GM21447 (cell line): Measurements from ENCODE around the gene ELN.
A peak's percentile ranks its signal among the peaks of the same experiment; 100 is the strongest.

ENCODE experiments used
- ATAC-seq: cut with Tn5 transposase; IDR thresholded peaks from one replicate; pipeline ENCODE4 v1.9.1; 2021; ENCODE audit not compliant: unreplicated experiment

ELN gene

DNA sequence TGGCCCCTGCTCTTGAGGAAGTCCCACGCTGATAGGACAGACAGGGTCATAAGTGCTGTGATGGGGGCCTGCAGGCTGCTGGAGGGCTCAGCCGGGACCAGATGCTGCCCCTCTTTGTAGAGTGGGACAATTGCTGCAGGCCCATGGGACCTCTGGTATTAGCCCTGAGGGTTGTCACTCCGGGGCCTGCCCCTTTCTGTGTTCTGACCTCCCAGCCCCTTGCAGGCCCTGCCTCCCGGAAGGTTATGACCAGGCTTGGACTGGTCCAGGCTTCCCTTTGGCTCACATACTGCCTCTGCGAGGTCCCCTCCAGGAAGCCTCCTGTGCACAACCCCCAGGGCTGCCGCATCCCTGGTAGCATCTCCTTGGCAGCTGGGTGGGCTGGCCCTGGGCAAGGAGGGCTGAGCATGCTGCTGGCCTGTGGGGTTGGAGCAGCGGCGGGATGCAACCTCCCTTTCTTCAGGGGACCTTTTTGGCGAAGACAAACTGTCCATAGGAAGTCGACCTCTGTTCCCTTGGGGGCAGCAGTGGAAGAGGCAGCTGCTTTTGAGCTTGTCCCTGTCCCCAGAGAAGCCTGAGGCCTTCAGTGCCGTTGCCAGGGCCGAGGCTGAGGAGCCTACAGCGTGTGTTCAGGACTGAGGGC lies 64.5 kb downstream of the ELN start:
- ATAC-seq: peak; percentile 6

DNA sequence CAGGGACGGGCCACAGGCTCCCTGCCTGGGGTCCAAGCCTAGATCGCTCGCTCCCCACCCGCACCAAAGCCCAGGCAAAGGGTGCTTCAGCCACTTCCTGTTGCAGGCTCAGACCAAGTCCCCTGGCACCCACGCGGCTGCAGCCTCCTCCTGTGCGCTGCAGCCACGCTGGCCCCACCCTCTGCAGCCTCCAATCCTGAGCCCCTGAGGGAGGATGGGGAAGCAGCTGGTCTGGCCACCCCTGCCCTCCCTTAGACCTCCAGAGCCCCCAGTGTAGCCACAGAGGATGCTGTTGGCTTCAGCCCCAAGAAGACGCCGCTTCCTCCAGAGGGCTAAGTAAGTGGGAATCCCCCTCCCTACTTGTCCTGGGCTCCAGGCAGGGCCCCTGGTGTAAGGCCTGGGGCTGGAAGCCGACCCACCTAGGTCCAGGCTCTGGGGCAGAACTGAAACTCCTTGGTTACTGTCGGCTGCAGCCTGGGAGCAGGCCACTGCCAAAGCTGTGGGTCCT lies 65.0 kb downstream of the ELN start:
- peak; percentile 56 for ATAC-seq

DNA sequence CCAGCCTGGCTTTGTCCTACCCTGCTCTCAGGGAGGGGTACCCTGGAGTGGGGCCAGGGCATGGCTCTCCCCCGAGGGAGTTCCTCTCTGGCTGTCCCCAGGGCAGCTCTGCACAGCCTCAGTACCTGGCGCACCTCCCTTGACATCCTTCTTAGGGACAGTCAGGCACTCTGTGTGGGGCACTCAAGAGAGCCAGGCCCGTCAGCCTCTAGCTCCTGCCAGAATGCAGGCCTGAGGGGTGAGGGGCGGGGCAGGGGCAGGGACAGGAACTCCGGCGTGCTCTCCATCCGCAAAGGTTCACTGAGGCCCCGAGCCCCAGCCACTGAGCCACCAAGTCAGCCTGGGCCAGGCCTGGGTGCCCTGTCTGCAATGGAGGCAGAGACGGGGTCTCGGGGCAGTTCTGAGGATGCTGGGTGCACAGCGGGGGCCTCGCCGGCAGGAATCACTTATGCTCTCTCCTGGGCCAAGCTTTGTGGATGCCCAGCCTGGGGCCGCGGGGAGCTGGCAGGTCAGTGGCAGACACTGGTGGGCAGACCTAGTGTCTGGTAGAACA lies 65.8 kb downstream of the ELN start:
- ATAC-seq: peak; percentile 15

DNA sequence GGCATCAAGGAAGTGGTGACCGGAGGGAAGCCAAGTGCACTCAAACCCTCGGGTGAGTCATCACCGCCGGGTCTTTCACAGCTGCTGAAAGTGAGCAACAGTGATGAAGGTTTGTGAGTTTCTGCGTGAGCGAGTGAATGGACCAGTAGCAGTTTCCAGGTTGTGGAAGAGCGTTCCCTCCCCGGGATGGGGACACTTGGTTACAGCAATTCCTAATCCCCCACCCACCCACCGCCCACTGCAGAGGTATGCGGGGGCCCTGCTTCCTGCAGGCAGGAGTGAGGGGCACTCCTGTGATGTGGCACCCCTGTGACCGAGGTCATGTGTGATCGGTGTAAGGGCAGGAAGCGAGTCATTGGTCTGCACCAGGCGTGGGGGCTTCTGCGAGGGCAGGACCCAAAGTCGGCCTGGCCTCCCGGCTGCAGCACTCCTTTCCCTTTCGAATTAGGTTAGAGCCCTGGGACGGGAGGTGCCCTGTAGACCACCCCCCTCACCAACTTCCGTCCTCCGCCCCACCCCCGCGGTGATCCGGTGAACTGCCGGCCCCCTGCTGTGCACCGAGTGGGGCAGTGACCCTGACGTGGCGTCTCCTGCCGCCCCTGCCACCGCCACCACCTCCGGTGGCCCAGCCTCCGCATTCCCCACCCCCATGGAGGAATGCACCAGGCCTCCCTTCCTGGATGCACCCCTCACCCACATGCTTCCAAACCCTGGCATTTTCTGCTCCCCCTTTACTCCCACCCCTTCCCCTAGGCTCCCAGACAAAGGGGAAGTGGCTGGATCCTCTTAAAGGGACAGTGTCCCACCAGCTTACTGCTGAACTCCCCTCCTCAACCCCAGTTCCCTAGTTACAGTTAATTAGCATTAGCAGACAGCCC lies 66.5 kb downstream of the ELN start:
- peak; percentile 50 for ATAC-seq

DNA sequence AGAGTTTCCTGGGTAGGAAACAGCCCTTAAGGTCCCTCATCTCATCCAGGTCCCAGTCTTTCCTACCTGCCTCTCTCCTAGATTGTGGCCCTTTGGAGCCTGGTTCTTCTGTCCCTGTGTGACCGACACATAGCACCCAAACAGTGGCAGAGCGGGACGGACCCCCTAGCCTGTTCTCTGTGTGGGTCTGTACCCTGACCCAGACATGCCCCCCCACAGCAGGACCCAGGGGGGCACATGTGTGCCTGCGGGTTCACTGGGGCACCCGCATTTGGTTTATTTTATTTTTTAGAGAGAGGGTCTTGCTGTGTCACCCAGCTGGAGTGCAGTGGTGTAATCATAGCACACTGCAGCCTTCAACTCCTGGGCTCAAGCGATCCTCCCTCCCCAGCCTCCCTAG lies 67.2 kb downstream of the ELN start:
- no peak for ATAC-seq

DNA sequence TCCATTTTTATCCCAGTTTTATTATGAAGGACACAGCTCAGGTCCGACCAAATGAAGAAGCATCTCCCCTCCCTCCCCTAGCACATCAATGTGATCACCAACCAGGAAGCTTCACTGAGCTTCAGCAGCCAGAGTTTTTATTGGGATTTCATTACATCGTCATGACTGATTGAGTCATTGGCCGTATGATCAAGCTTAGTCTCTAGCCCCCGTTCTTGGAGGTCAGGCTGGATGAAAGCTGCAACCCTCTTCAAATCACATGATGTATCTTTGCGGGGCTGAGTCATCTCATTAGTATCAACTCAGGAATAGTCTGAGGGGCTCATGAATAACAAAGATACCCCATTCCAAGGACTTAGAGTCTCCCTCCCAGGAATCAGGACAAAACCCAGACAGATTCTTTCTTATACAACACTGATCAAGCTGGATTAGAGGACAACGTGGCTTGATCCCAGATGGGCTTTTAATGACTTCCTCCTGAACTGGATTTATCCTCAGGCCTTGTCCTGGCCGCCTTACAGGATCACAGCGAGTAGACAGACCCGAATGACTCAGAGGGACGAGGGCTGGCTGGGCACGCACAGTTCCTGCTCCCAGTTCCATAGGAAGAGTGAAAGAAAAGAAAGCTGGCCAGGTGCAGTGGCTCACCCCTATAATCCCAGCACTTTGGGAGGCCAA lies 70.1 kb downstream of the ELN start:
- no peak for ATAC-seq

DNA sequence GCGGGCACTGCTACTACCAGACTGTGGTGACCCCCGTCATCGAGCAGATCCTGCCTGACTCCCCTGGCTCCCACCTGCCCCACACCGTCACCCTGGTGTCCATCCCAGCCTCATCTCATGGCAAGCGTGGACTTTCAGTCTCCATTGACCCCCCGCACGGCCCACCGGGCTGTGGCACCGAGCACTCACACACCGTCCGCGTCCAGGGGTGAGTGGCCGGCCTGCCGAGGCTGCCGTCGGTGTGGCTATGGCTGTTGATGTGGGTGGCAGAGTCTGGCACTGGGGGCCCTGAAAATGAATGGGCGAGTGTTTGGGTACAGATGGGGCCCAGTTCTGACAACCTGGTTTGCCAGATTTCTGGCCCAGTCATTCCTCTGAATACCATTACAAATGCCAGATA lies 71.1 kb downstream of the ELN start:
- no peak for ATAC-seq

DNA sequence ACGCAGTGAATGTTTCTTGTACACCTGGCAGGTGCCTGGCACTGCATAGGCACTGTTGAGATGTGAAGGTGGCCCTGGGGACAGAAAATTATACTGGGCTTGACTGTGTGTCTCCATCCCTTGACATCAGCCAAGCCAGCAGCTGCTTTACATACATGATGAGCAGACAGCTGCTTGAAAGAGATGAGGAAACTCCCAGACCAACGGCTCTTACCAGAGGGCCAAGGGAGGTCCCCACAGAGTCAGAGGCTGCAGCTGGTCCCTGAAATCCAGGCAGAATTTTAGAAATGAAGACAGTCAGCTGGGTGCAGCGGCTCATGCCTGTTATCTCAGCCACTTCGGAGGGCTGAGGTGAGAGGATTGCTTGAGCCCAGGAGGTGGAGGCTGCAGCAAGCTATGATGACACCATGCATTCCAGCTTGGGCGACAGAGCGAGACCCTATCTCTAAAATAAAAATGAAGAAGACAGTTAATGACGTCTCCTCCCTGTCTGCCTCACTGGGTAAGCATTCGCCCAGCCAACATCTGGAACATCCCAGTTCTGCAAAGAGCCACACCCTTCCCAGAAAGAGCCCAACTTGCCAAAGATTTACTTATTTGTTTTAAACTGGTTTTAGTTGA lies 73.2 kb downstream of the ELN start:
- peak; percentile 91 for ATAC-seq

DNA sequence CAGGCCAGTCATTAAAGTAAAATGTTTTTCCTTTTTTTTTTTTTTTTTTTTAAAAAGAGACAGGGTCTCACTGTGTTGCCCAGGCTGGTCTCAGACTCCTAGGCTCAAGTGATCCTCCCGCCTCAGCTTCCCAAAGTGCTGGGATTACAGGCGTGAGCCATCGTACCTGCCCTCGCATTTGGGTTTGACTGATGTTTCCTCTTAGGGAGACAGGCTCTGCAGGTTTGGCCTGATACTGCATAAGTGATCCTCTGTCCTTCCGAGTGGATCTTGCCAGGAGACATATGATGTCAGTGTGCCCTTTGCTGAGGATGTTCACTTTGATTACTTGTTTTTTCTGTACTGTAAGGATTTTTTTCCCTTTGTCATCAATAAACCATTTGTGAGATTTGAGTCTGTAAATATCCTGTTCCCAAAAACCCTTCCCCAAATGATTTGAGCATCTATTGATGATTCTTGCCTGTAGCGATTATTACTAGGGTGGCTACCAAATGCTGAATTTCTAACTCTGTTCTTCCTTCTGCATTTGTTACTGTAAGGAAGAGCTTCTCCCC lies 75.3 kb downstream of the ELN start:
- no peak for ATAC-seq

DNA sequence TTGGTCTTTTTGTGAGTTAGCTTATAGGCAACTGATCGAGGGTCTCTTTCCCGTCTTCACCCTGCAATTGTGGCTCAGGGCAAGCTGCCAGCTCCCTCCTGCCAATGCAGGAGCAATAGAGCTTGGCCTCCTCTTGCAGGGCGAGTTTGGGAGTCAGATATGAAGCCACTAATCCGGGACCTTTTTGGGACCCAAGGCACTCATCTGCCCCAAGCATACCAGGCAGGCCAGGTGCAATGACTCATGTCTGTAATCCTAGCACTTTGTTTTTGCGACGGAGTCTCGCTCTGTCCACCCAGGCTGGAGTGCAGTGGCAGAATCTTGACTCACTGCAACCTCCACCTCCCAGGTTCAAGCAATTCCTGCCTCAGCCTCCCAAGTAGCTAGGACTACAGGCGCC lies 76.7 kb downstream of the ELN start:
- no peak for ATAC-seq

DNA sequence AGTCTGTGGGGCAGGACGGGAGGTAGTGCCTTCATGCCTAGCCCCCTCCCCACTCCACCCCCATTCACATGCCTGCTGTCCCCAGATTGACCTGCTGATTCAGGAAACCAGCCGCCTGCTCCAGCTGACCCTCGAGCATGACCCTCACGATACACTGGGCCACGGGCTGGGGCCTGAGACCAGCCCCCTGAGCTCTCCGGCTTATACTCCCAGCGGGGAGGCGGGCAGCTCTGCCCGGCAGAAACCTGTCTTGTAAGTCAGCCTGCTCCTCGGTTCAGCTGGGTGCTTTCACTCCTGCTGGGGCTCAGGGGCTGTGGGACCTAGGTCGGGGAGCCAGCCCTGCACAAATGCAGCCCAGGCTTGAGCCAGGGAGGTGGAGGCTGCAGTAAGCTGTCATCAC lies 78.0 kb downstream of the ELN start:
- no peak for ATAC-seq

DNA sequence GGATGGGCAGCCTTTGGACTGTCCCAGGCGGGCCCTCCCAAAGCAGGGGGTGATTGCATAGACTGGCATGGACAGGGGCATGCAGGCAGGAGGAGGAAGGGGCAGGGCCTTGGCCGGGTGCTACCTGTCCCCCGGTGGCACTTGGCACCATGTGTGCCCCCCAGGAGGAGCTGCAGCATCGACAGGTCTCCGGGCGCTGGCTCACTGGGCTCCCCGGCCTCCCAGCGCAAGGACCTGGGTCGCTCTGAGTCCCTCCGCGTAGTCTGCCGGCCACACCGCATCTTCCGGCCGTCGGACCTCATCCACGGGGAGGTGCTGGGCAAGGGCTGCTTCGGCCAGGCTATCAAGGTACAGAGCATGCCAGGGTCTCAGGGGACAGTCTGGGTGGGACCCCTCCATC lies 78.9 kb downstream of the ELN start:
- no peak for ATAC-seq

DNA sequence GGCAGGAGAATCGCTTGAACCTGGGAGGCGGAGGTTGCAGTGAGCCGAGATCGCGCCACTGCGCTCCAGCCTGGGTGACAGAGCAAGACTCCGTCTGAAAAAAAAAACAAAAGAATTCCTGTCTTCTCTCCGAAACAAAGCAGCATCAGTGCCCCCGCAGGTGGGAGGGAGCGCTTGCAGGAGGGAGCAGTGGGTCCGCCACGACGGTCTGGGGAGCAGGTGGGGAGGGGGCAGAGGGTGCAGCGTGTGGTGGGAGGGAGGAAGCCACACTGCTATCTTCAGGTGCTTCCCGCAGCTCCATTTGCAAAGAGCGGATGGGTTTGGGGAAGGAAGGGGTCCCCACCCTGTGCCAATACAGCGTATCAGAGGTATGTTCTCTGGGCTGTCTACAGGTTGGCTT lies 87.4 kb downstream of the ELN start:
- ATAC-seq: no peak

DNA sequence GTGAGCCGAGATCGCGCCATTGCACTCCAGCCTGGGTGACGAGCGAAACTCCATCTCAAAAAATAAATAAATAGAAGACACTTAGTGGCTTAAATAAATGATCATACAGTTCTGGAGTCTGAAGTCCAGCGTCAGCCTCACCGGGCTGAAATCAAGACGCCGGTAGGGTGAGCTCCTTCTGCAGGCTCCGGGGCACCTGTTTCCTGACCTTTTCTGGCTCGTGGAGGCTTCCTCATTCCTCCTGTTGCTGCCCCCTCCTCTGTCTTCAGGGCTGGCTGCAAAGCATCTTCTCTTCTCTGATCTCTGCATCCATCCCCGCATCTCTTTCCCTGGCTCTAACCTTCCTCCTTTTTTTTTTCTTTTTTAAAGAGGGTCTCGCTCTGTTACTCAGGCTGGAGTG lies 88.4 kb downstream of the ELN start:
- ATAC-seq: no peak
